NCI-H226 (cell line): ENCODE results near the gene POLG2.
"Not testable (repeated sequence)": the region's sequence is repeated elsewhere in the genome, so short reads cannot be mapped to it uniquely, and the experiment has no call there.

Experiments
- DNase-seq: peaks from one replicate; pipeline ENCODE4 v3.0.0-alpha.2; 2015

Gene POLG2

GRCh38 chr17:64505340-64506200 lies 8.7 kb upstream of the POLG2 start:
- peak; percentile 68 for DNase-seq

- peak; percentile 43 for DNase-seq
Observed at GRCh38 chr17:64504769-64505339, 8.0 kb upstream of the POLG2 start.

- no peak for DNase-seq
Observed at GRCh38 chr17:64503821-64504768, 7.2 kb upstream of the POLG2 start.

GRCh38 chr17:64503341-64503740 lies 6.5 kb upstream of the POLG2 start:
- no peak for DNase-seq

GRCh38 chr17:64502809-64503208 lies 6.0 kb upstream of the POLG2 start:
- DNase-seq = no peak

- no peak for DNase-seq
Observed at GRCh38 chr17:64502021-64502420, 5.2 kb upstream of the POLG2 start.

GRCh38 chr17:64500862-64501765 lies 4.3 kb upstream of the POLG2 start:
- DNase-seq = no peak

- no peak for DNase-seq
Observed at GRCh38 chr17:64500487-64500859, 3.6 kb upstream of the POLG2 start.

GRCh38 chr17:64499805-64500486 lies 3.1 kb upstream of the POLG2 start:
- no peak for DNase-seq

- no peak for DNase-seq
Observed at GRCh38 chr17:64498308-64499203, 1.7 kb upstream of the POLG2 start.

GRCh38 chr17:64497565-64498035 lies 746 bp upstream of the POLG2 start:
- no peak for DNase-seq

GRCh38 chr17:64496348-64496785 lies 487 bp downstream of the POLG2 start:
- no peak for DNase-seq

GRCh38 chr17:64495300-64495699 lies 1.6 kb downstream of the POLG2 start:
- not testable (repeated sequence) for DNase-seq

- no peak for DNase-seq
Observed at GRCh38 chr17:64494121-64494520, 2.7 kb downstream of the POLG2 start.

GRCh38 chr17:64492481-64493109 lies 4.3 kb downstream of the POLG2 start:
- no peak for DNase-seq

- peak; percentile 8 for DNase-seq
Observed at GRCh38 chr17:64491994-64492393, 4.9 kb downstream of the POLG2 start.

- peak; percentile 17 for DNase-seq
Observed at GRCh38 chr17:64491034-64491860, 5.6 kb downstream of the POLG2 start.

- DNase-seq = no peak
Observed at GRCh38 chr17:64488301-64488700, 8.6 kb downstream of the POLG2 start.

GRCh38 chr17:64484380-64484779 lies 12.5 kb downstream of the POLG2 start:
- no peak for DNase-seq
